OCI-LY3 (cell line): Measurements from ENCODE around the gene PPIL1.

Experiments
- CTCF ChIP-seq: fragments of 200-600, 300-600 bp; sonication (generic); IDR thresholded peaks from 2 replicates; pipeline ENCODE4 v1.5.1; 2014; ENCODE audit warnings: antibody characterized with exemption, low read length, low read depth
- EZH2phosphoT487 ChIP-seq: fragments of 200-600 bp; shearing (Covaris generic); IDR thresholded peaks from 2 replicates; pipeline ENCODE4 v1.6.1; 2018; ENCODE audit warnings: antibody characterized with exemption, mixed run types, low read depth

GRCh38 chr6:36853325-36853724, 21.3 kb downstream of the PPIL1 start:
- TF ChIP-seq CTCF (no peak), EZH2phosphoT487 (no peak)
